ENCODE results near the gene ROR2.

DNA sequence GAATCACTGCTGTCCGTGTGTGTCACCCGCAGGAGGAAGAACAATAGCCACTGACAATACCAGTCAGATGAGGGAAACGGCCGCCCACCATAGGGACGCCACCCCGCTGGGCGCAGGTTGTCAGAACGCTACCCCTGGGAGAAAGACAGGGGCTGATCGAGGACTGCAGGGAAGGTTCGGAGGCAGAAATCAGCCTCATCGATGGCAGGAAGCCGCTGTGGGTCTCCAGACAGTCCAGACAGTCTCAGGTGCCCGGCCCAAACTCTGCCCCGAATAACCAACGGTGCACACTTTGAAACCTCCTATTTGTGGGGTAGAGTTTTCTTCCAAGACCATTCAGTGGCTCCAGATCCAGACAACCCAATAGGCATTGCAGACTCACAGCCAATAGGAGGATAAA, 181.5 kb downstream of the ROR2 start:
- TF ChIP-seq EZH2phosphoT487 (IDR thresholded peaks at IDR 0.05; ENCODE audit: borderline replicate concordance, low read length) (no peak), EZH2 (IDR thresholded peaks at IDR 0.05; ENCODE audit: low read length, unreplicated experiment) (no peak)
- TF ChIP-seq, protein P1, sequence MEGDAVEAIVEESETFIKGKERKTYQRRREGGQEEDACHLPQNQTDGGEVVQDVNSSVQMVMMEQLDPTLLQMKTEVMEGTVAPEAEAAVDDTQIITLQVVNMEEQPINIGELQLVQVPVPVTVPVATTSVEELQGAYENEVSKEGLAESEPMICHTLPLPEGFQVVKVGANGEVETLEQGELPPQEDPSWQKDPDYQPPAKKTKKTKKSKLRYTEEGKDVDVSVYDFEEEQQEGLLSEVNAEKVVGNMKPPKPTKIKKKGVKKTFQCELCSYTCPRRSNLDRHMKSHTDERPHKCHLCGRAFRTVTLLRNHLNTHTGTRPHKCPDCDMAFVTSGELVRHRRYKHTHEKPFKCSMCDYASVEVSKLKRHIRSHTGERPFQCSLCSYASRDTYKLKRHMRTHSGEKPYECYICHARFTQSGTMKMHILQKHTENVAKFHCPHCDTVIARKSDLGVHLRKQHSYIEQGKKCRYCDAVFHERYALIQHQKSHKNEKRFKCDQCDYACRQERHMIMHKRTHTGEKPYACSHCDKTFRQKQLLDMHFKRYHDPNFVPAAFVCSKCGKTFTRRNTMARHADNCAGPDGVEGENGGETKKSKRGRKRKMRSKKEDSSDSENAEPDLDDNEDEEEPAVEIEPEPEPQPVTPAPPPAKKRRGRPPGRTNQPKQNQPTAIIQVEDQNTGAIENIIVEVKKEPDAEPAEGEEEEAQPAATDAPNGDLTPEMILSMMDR (conservative IDR thresholded peaks at IDR 0.05; ENCODE audit: low read depth, low read length): no peak

Measured in PC-3 (cell line).